Measurements from ENCODE around the gene BRSK2. TPM values are rescaled to one million over a fixed set of nuclear protein-coding genes. Genes with fewer than 3 reads are reported as not detected.
"Not testable (repeated sequence)": the region's sequence is repeated elsewhere in the genome, so short reads cannot be mapped to it uniquely, and the experiment has no call there.

Gene BRSK2
- total and polyA plus RNA-seq, 4 donors: 14.1 to 106 (median 56.8) TPM

- 62% methylated on average over 28 of the region's 32 CpGs for WGBS (ENCODE audit: insufficient coverage)
- peaks cover 18% of the 10 kb centered on the region for H3K4me1 ChIP-seq (ENCODE audit: control insufficient read depth, insufficient read depth, low read length)
- no peaks in the 10 kb centered on the region for H3K9me3 ChIP-seq (ENCODE audit: control insufficient read depth, insufficient read depth, low read length)
- no peak overlapping the region for H3K4me3 ChIP-seq (ENCODE audit: low read depth, low read length)
- DNase-seq (ENCODE audit: low read depth in 4 of 6, low spot score in 6 of 6): no peak
- no peaks in the 10 kb centered on the region for H3K36me3 ChIP-seq (ENCODE audit: control insufficient read depth, insufficient read depth, low read length)
- no peaks in the 10 kb centered on the region for H3K27me3 ChIP-seq (ENCODE audit: control insufficient read depth, insufficient read depth, low read length)
- H3K27ac ChIP-seq (ENCODE audit: low read depth, low read length): no peak overlapping the region
These were observed 36.2 kb upstream of the BRSK2 start for GRCh38 chr11:1353383-1354124.

- H3K4me1 ChIP-seq (ENCODE audit: control insufficient read depth, insufficient read depth, low read length): peaks cover 10% of the 10 kb centered on the region
- 79% methylated on average over 28 of the region's 32 CpGs for WGBS (ENCODE audit: insufficient coverage)
- no peaks in the 10 kb centered on the region for H3K36me3 ChIP-seq (ENCODE audit: control insufficient read depth, insufficient read depth, low read length)
- no peaks in the 10 kb centered on the region for H3K27me3 ChIP-seq (ENCODE audit: control insufficient read depth, insufficient read depth, low read length)
- H3K9me3 ChIP-seq (ENCODE audit: control insufficient read depth, insufficient read depth, low read length): no peaks in the 10 kb centered on the region
- H3K4me3 ChIP-seq (ENCODE audit: low read depth, low read length): no peak overlapping the region
- DNase-seq (ENCODE audit: low read depth in 4 of 6, low spot score in 6 of 6): no peak
- no peak overlapping the region for H3K27ac ChIP-seq (ENCODE audit: low read depth, low read length)
These were observed 35.4 kb upstream of the BRSK2 start for GRCh38 chr11:1354125-1354938.

- WGBS (ENCODE audit: insufficient coverage): 83% methylated on average over 8 of the region's 14 CpGs
- no peak overlapping the region for H3K4me3 ChIP-seq (ENCODE audit: low read depth, low read length)
- DNase-seq (ENCODE audit: low read depth in 4 of 6, low spot score in 6 of 6): no peak
- no peaks in the 10 kb centered on the region for H3K27me3 ChIP-seq (ENCODE audit: control insufficient read depth, insufficient read depth, low read length)
- no peaks in the 10 kb centered on the region for H3K4me1 ChIP-seq (ENCODE audit: control insufficient read depth, insufficient read depth, low read length)
- H3K9me3 ChIP-seq (ENCODE audit: control insufficient read depth, insufficient read depth, low read length): no peaks in the 10 kb centered on the region
- H3K36me3 ChIP-seq (ENCODE audit: control insufficient read depth, insufficient read depth, low read length): no peaks in the 10 kb centered on the region
- no peak overlapping the region for H3K27ac ChIP-seq (ENCODE audit: low read depth, low read length)
These were observed 33.7 kb upstream of the BRSK2 start for GRCh38 chr11:1356007-1356435.

GRCh38 chr11:1356478-1356960, 33.2 kb upstream of the BRSK2 start:
- H3K27me3 ChIP-seq (ENCODE audit: control insufficient read depth, insufficient read depth, low read length): no peaks in the 10 kb centered on the region
- no peaks in the 10 kb centered on the region for H3K9me3 ChIP-seq (ENCODE audit: control insufficient read depth, insufficient read depth, low read length)
- H3K27ac ChIP-seq (ENCODE audit: low read depth, low read length): no peak overlapping the region
- no peaks in the 10 kb centered on the region for H3K36me3 ChIP-seq (ENCODE audit: control insufficient read depth, insufficient read depth, low read length)
- 92% methylated on average over 13 of the region's 13 CpGs for WGBS (ENCODE audit: insufficient coverage)
- no peaks in the 10 kb centered on the region for H3K4me1 ChIP-seq (ENCODE audit: control insufficient read depth, insufficient read depth, low read length)
- H3K4me3 ChIP-seq (ENCODE audit: low read depth, low read length): no peak overlapping the region
- DNase-seq (ENCODE audit: low read depth in 4 of 6, low spot score in 6 of 6): no peak

GRCh38 chr11:1358286-1358685, 31.4 kb upstream of the BRSK2 start:
- Histone ChIP-seq H3K27me3 (ENCODE audit: control insufficient read depth, insufficient read depth, low read length) (no peaks in the 10 kb centered on the region), H3K4me1 (ENCODE audit: control insufficient read depth, insufficient read depth, low read length) (no peaks in the 10 kb centered on the region), H3K9me3 (ENCODE audit: control insufficient read depth, insufficient read depth, low read length) (no peaks in the 10 kb centered on the region), H3K27ac (ENCODE audit: low read depth, low read length) (no peak overlapping the region), H3K36me3 (ENCODE audit: control insufficient read depth, insufficient read depth, low read length) (no peaks in the 10 kb centered on the region), H3K4me3 (ENCODE audit: low read depth, low read length) (no peak overlapping the region)
- WGBS (ENCODE audit: insufficient coverage): 51% methylated on average over 15 of the region's 16 CpGs
- no peak for DNase-seq (ENCODE audit: low read depth in 4 of 6, low spot score in 6 of 6)

GRCh38 chr11:1358931-1359330, 30.8 kb upstream of the BRSK2 start:
- not testable (repeated sequence) for H3K27me3 ChIP-seq (ENCODE audit: control insufficient read depth, insufficient read depth, low read length); H3K9me3 ChIP-seq (ENCODE audit: control insufficient read depth, insufficient read depth, low read length); H3K27ac ChIP-seq (ENCODE audit: low read depth, low read length); H3K4me3 ChIP-seq (ENCODE audit: low read depth, low read length); H3K4me1 ChIP-seq (ENCODE audit: control insufficient read depth, insufficient read depth, low read length); H3K36me3 ChIP-seq (ENCODE audit: control insufficient read depth, insufficient read depth, low read length); DNase-seq (ENCODE audit: low read depth in 4 of 6, low spot score in 6 of 6)
- WGBS (ENCODE audit: insufficient coverage): 87% methylated on average over 15 of the region's 17 CpGs

GRCh38 chr11:1359556-1359955, 30.2 kb upstream of the BRSK2 start:
- Histone ChIP-seq H3K9me3 (ENCODE audit: control insufficient read depth, insufficient read depth, low read length) (no peaks in the 10 kb centered on the region), H3K27me3 (ENCODE audit: control insufficient read depth, insufficient read depth, low read length) (no peaks in the 10 kb centered on the region), H3K4me1 (ENCODE audit: control insufficient read depth, insufficient read depth, low read length) (no peaks in the 10 kb centered on the region), H3K4me3 (ENCODE audit: low read depth, low read length) (no peak overlapping the region), H3K36me3 (ENCODE audit: control insufficient read depth, insufficient read depth, low read length) (no peaks in the 10 kb centered on the region), H3K27ac (ENCODE audit: low read depth, low read length) (no peak overlapping the region)
- no peak for DNase-seq (ENCODE audit: low read depth in 4 of 6, low spot score in 6 of 6)
- 92% methylated on average over 16 of the region's 16 CpGs for WGBS (ENCODE audit: insufficient coverage)

- no peak overlapping the region for H3K27ac ChIP-seq (ENCODE audit: low read depth, low read length)
- no peaks in the 10 kb centered on the region for H3K27me3 ChIP-seq (ENCODE audit: control insufficient read depth, insufficient read depth, low read length)
- WGBS (ENCODE audit: insufficient coverage): 85% methylated on average over 20 of the region's 20 CpGs
- peaks cover 3% of the 10 kb centered on the region for H3K9me3 ChIP-seq (ENCODE audit: control insufficient read depth, insufficient read depth, low read length)
- DNase-seq (ENCODE audit: low read depth in 4 of 6, low spot score in 6 of 6): no peak
- no peak overlapping the region for H3K4me3 ChIP-seq (ENCODE audit: low read depth, low read length)
- H3K36me3 ChIP-seq (ENCODE audit: control insufficient read depth, insufficient read depth, low read length): no peaks in the 10 kb centered on the region
- H3K4me1 ChIP-seq (ENCODE audit: control insufficient read depth, insufficient read depth, low read length): no peaks in the 10 kb centered on the region
These were observed 29.4 kb upstream of the BRSK2 start for GRCh38 chr11:1360181-1360834.

GRCh38 chr11:1360835-1361357, 28.8 kb upstream of the BRSK2 start:
- DNase-seq (ENCODE audit: low read depth in 4 of 6, low spot score in 6 of 6): no peak
- 88% methylated on average over 16 of the region's 16 CpGs for WGBS (ENCODE audit: insufficient coverage)

More at GRCh38 chr11:1360835-1361357, 28.8 kb upstream of the BRSK2 start:
- H3K9me3 ChIP-seq (ENCODE audit: control insufficient read depth, insufficient read depth, low read length): peaks cover 4% of the 10 kb centered on the region
- no peaks in the 10 kb centered on the region for H3K27me3 ChIP-seq (ENCODE audit: control insufficient read depth, insufficient read depth, low read length)
- no peaks in the 10 kb centered on the region for H3K4me1 ChIP-seq (ENCODE audit: control insufficient read depth, insufficient read depth, low read length)
- H3K36me3 ChIP-seq (ENCODE audit: control insufficient read depth, insufficient read depth, low read length): no peaks in the 10 kb centered on the region
- no peak overlapping the region for H3K27ac ChIP-seq (ENCODE audit: low read depth, low read length)
- no peak overlapping the region for H3K4me3 ChIP-seq (ENCODE audit: low read depth, low read length)
